ENCODE results near the gene PARP3. TPM values are rescaled to one million over a fixed set of nuclear protein-coding genes. Genes with fewer than 3 reads are reported as not detected.
"Not testable (repeated sequence)": the region's sequence is repeated elsewhere in the genome, so short reads cannot be mapped to it uniquely, and the experiment has no call there.

The PARP3 gene
- total RNA-seq, 1 experiment from 2014 or later: 8.9 TPM

- no peak for DNase-seq (ENCODE audit: low read depth)
Observed at GRCh38 chr3:51985063-51985462, 42.9 kb downstream of the PARP3 start.

- no peak for DNase-seq (ENCODE audit: low read depth)
Observed at GRCh38 chr3:51986010-51986947, 44.1 kb downstream of the PARP3 start.

GRCh38 chr3:51987568-51987967, 45.4 kb downstream of the PARP3 start:
- DNase-seq (ENCODE audit: low read depth): no peak

GRCh38 chr3:51988286-51989146, 46.4 kb downstream of the PARP3 start:
- DNase-seq (ENCODE audit: low read depth): no peak

- not testable (repeated sequence) for DNase-seq (ENCODE audit: low read depth)
Observed at GRCh38 chr3:51990501-51990971, 48.4 kb downstream of the PARP3 start.

GRCh38 chr3:51992017-51992682, 50.0 kb downstream of the PARP3 start:
- no peak for DNase-seq (ENCODE audit: low read depth)

GRCh38 chr3:51993657-51994056, 51.5 kb downstream of the PARP3 start:
- not testable (repeated sequence) for DNase-seq (ENCODE audit: low read depth)

GRCh38 chr3:51994530-51994929, 52.4 kb downstream of the PARP3 start:
- DNase-seq (ENCODE audit: low read depth): no peak

GRCh38 chr3:51995346-51996163, 53.4 kb downstream of the PARP3 start, which contains the start of gene RPL29:
Gene RPL29, minus strand, starts transcription at chr3:51995895. Its CDS starts 434 bp downstream, at chr3:51995461.
- DNase-seq (ENCODE audit: low read depth): peak; percentile 90

- no peak for DNase-seq (ENCODE audit: low read depth)
Observed at GRCh38 chr3:51997172-51997571, 55.0 kb downstream of the PARP3 start.

GRCh38 chr3:51997935-51998596, 55.9 kb downstream of the PARP3 start:
- peak; percentile 51 for DNase-seq (ENCODE audit: low read depth)

Other genes with a start within 250 kb of the PARP3 start
- not detected in 2 replicates for gene GRM2, start 235.3 kb upstream of the PARP3 start, total RNA-seq (2014; rRNA removed; shearing (Covaris generic))
- gene IQCF6, start 163.1 kb upstream of the PARP3 start, total RNA-seq (2014; rRNA removed; shearing (Covaris generic)): not detected in 2 replicates
- not detected in 2 replicates for gene IQCF2, start 80.7 kb upstream of the PARP3 start, total RNA-seq (2014; rRNA removed; shearing (Covaris generic))
- not detected in 2 replicates for gene IQCF5, start 66.8 kb upstream of the PARP3 start, total RNA-seq (2014; rRNA removed; shearing (Covaris generic))
- gene IQCF1, start 39.0 kb upstream of the PARP3 start, total RNA-seq (2014; rRNA removed; shearing (Covaris generic)): not detected in 2 replicates
- 69.3 and 71.7 TPM in 2 replicates for gene RRP9, start 459 bp upstream of the PARP3 start, total RNA-seq (2014; rRNA removed; shearing (Covaris generic))
- not detected in 2 replicates for gene GPR62, start 13.0 kb downstream of the PARP3 start, total RNA-seq (2014; rRNA removed; shearing (Covaris generic))
- 23.9 and 37.0 TPM in 2 replicates for gene PCBP4, start 25.1 kb downstream of the PARP3 start, total RNA-seq (2014; rRNA removed; shearing (Covaris generic))
- gene ABHD14B, start 31.7 kb downstream of the PARP3 start, total RNA-seq (2014; rRNA removed; shearing (Covaris generic)): 8.3 and 13.2 TPM in 2 replicates
- gene ABHD14A, start 32.7 kb downstream of the PARP3 start, total RNA-seq (2014; rRNA removed; shearing (Covaris generic)): 1.9 and 10.5 TPM in 2 replicates
- 15.9 and 25.9 TPM in 2 replicates for gene ACY1, start 41.2 kb downstream of the PARP3 start, total RNA-seq (2014; rRNA removed; shearing (Covaris generic))
- 865 and 1,191 TPM in 2 replicates for gene RPL29, start 53.5 kb downstream of the PARP3 start, total RNA-seq (2014; rRNA removed; shearing (Covaris generic))
- gene DUSP7, start 114.2 kb downstream of the PARP3 start, total RNA-seq (2014; rRNA removed; shearing (Covaris generic)): 14.2 TPM in 2 replicates
- 6.0 and 8.6 TPM in 2 replicates for gene POC1A, start 212.1 kb downstream of the PARP3 start, total RNA-seq (2014; rRNA removed; shearing (Covaris generic))

Data from Daoy (cell line).